ENCODE data around the gene DUSP22. TPM values are rescaled to one million over a fixed set of nuclear protein-coding genes. Genes with fewer than 3 reads are reported as not detected.

DUSP22 gene
- total and polyA plus RNA-seq, 2 donors (not counting 1 experiment from before 2014, with no cell fraction given), result 117 to 133 TPM

GRCh38 chr6:345747-346385 is 53.6 kb downstream of the DUSP22 start:
- H3K9ac ChIP-seq (ENCODE audit: low read length), result no peak overlapping the region
- WGBS (ENCODE audit: insufficient coverage), result 95% methylated on average over 17 of the region's 17 CpGs

More at GRCh38 chr6:345747-346385, 53.6 kb downstream of the DUSP22 start:
- CTCF ChIA-PET, result interaction anchor here (1.2 kb wide), 1 partner anchor 33 kb away, joined by 3 read pairs; no protein-coding TSS in a partner anchor
- Histone ChIP-seq H4K20me1 (ENCODE audit: control insufficient read depth, insufficient read depth, low read length, poor library complexity, severe bottlenecking) (no peaks in the 10 kb centered on the region), H3K9me3 (ENCODE audit: control extremely low read depth in 1 of 3, control insufficient read depth in 2 of 3, insufficient read depth in 1 of 3, low read length in 2 of 3) (peaks cover 0 to 43% (median 0%) of the 10 kb centered on the region in 3 donors), H3K79me2 (ENCODE audit: control insufficient read depth, insufficient read depth, low read length) (peaks cover 82% of the 10 kb centered on the region), H3K27ac (ENCODE audit: low read length in 2 of 2) (no peak overlapping the region), H3K36me3 (replicated peaks in 1 of 2; ENCODE audit: control extremely low read depth in 1 of 2, control insufficient read depth in 1 of 2, extremely low read depth in 1 of 2, insufficient read depth in 2 of 2, low read length in 1 of 2) (peaks cover 0 to 88% of the 10 kb centered on the region in 2 experiments), H3K27me3 (replicated peaks in 1 of 4; ENCODE audit: control extremely low read depth in 1 of 4, control insufficient read depth in 3 of 4, insufficient read depth in 4 of 4, low read length in 3 of 4) (no peaks in the 10 kb centered on the region), H3K4me3 (ENCODE audit: control extremely low read depth in 1 of 5, extremely low read depth in 1 of 5, insufficient read depth in 1 of 5, low read depth in 2 of 5, low read length in 4 of 5) (no peak overlapping the region), H3K4me1 (ENCODE audit: control insufficient read depth in 2 of 2, insufficient read depth in 2 of 2, low read length in 2 of 2) (peaks cover 45 to 86% of the 10 kb centered on the region in 2 donors), H3K4me2 (replicated peaks; ENCODE audit: low read depth, low read length, poor library complexity, severe bottlenecking) (no peak overlapping the region), H2AFZ (ENCODE audit: insufficient read depth, low read depth, low read length, poor library complexity, severe bottlenecking) (no peak overlapping the region)
- no peak overlapping the region for H3K4me3 Mint-ChIP-seq
- ATAC-seq (ENCODE audit: low read depth) (no peak), DNase-seq (no peak)
- no peaks in the 10 kb centered on the region for H3K27me3 Mint-ChIP-seq
- H3K27ac Mint-ChIP-seq, result peak overlapping the region; percentile 86
- POLR2A ChIA-PET, result interaction anchor here (1.2 kb wide), 1 partner anchor 17 kb away, joined by 3 read pairs; no protein-coding TSS in a partner anchor
- H3K4me1 Mint-ChIP-seq, result peaks cover 73% of the 10 kb centered on the region
- intact Hi-C loops (cut with micrococcal nuclease), result no loop called here
- TF ChIP-seq EZH2 (IDR thresholded peaks at IDR 0.05; ENCODE audit: borderline replicate concordance, insufficient read depth, low read depth, low read length, poor library complexity, severe bottlenecking), result no peak
- TF ChIP-seq CTCF (IDR thresholded peaks at IDR 0.05), result no peak
- no peaks in the 10 kb centered on the region for H3K9me3 Mint-ChIP-seq (ENCODE audit: insufficient read depth)
